ENCODE measurements around the gene ATAD3B.

ATAD3B gene

DNA sequence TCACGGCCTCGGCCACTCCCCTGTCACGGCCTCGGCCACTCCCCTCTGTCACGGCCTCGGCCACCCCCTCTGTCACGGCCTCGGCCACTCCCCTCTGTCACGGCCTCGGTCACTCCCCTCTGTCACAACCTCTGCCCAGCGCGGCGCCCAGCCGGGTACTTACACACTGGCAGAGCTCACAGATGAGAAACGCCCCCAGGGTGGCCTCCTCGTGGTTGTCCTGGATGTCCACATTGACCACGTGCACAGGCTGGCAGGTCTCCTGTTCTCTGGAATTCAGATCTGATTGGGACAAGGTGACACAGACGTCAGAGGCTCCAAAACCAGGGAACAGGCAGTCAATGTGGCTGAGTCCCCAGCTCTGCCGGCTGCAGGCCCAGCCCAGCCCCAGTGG lies 72.1 kb downstream of the ATAD3B start:
- DNase-seq (ENCODE audit: low read depth), result no peak
- H3K4me3 ChIP-seq (ENCODE audit: low read depth, low read length), result no peak overlapping the region
- no peak for TF ChIP-seq CTCF (IDR thresholded peaks at IDR 0.05; ENCODE audit: low read depth, low read length, missing control alignments)

DNA sequence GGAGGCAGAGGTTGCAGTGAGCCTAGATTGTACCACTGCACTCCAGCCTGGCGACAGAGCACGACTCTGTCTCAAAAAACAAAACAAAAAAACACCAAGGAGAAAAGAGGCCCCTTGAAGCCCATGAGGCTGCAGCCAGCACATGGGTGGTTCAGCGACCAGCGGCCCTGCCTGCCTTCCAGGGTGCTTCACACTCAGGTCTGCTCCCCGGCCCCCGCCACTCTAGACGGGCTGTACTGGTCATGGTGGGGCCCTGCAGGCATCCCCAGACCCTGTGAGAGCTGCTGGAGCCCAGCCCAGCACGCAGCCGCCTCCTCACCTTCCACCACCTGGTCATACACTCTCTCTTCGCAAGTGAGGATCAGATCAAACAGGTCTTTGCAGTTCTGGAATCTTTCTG lies 73.0 kb downstream of the ATAD3B start:
- H3K4me3 ChIP-seq (ENCODE audit: low read depth, low read length), result no peak overlapping the region
- no peak for DNase-seq (ENCODE audit: low read depth)
- TF ChIP-seq CTCF (IDR thresholded peaks at IDR 0.05; ENCODE audit: low read depth, low read length, missing control alignments), result no peak
